HG02610 (cell line): Measurements from ENCODE around the gene IMPDH1.

Experiments used
- ATAC-seq: cut with Tn5 transposase; IDR thresholded peaks from one replicate; pipeline ENCODE4 v1.9.1; 2021; ENCODE audit warnings: mild to moderate bottlenecking, moderate library complexity; ENCODE audit not compliant: unreplicated experiment

Gene IMPDH1

GRCh38 chr7:128389618-128390329 lies 20.0 kb downstream of the IMPDH1 start:
- ATAC-seq, result no peak

- no peak for ATAC-seq
Observed at GRCh38 chr7:128389085-128389617, 20.6 kb downstream of the IMPDH1 start.

- ATAC-seq, result no peak
Observed at GRCh38 chr7:128388145-128388485, 21.7 kb downstream of the IMPDH1 start.

- ATAC-seq, result no peak
Observed at GRCh38 chr7:128387216-128388144, 22.3 kb downstream of the IMPDH1 start.

GRCh38 chr7:128385988-128386925 lies 23.5 kb downstream of the IMPDH1 start:
- no peak for ATAC-seq

GRCh38 chr7:128384726-128385125 lies 25.1 kb downstream of the IMPDH1 start:
- ATAC-seq, result no peak

GRCh38 chr7:128383776-128384175 lies 26.0 kb downstream of the IMPDH1 start:
- ATAC-seq, result no peak

GRCh38 chr7:128381161-128381821 lies 28.5 kb downstream of the IMPDH1 start:
- ATAC-seq, result no peak

- ATAC-seq, result no peak
Observed at GRCh38 chr7:128380483-128381106, 29.2 kb downstream of the IMPDH1 start.

GRCh38 chr7:128379900-128380479 lies 29.8 kb downstream of the IMPDH1 start:
- ATAC-seq, result no peak

- ATAC-seq, result no peak
Observed at GRCh38 chr7:128378637-128379036, 31.1 kb downstream of the IMPDH1 start.

GRCh38 chr7:128376077-128376476 lies 33.7 kb downstream of the IMPDH1 start:
- no peak for ATAC-seq

GRCh38 chr7:128374041-128374440 lies 35.7 kb downstream of the IMPDH1 start:
- ATAC-seq, result no peak

GRCh38 chr7:128373606-128374005 lies 36.2 kb downstream of the IMPDH1 start:
- ATAC-seq, result no peak

GRCh38 chr7:128370491-128370890 lies 39.3 kb downstream of the IMPDH1 start:
- ATAC-seq, result no peak

GRCh38 chr7:128366986-128367385 lies 42.8 kb downstream of the IMPDH1 start:
- no peak for ATAC-seq

- no peak for ATAC-seq
Observed at GRCh38 chr7:128366300-128366699, 43.5 kb downstream of the IMPDH1 start.

GRCh38 chr7:128365432-128365831 lies 44.4 kb downstream of the IMPDH1 start:
- no peak for ATAC-seq

- ATAC-seq, result no peak
Observed at GRCh38 chr7:128364166-128364870, 45.5 kb downstream of the IMPDH1 start.
